ENCODE data around the gene FAM131B. TPM values are rescaled to one million over a fixed set of nuclear protein-coding genes. Genes with fewer than 3 reads are reported as not detected.

Gene FAM131B
- total RNA-seq, 1 donor from 2014 or later: 111 TPM

- no peak for TF ChIP-seq CTCF (IDR thresholded peaks at IDR 0.05; ENCODE audit: partially characterized antibody, unreplicated experiment)
- Mint-ChIP-seq H3K4me1 (ENCODE audit: low read depth, unreplicated experiment) (peaks cover 13% of the 10 kb centered on the region), H3K27ac (ENCODE audit: unreplicated experiment) (no peak overlapping the region), H3K9me3 (ENCODE audit: unreplicated experiment) (peaks cover 5% of the 10 kb centered on the region), H3K4me3 (ENCODE audit: unreplicated experiment) (no peak overlapping the region), H3K36me3 (ENCODE audit: unreplicated experiment) (no peaks in the 10 kb centered on the region), H3K27me3 (ENCODE audit: unreplicated experiment) (peaks cover 7% of the 10 kb centered on the region)
- DNase-seq: no peak
Observed at GRCh38 chr7:143384148-143384547, 21.6 kb upstream of the FAM131B start.

GRCh38 chr7:143383642-143383957 lies 21.1 kb upstream of the FAM131B start:
- peaks cover 5% of the 10 kb centered on the region for H3K9me3 Mint-ChIP-seq (ENCODE audit: unreplicated experiment)
- H3K27ac Mint-ChIP-seq (ENCODE audit: unreplicated experiment): no peak overlapping the region
- no peak for DNase-seq
- peaks cover 7% of the 10 kb centered on the region for H3K27me3 Mint-ChIP-seq (ENCODE audit: unreplicated experiment)
- peak overlapping the region; percentile 79 for H3K4me3 Mint-ChIP-seq (ENCODE audit: unreplicated experiment)
- no peak for TF ChIP-seq CTCF (IDR thresholded peaks at IDR 0.05; ENCODE audit: partially characterized antibody, unreplicated experiment)
- peaks cover 17% of the 10 kb centered on the region for H3K4me1 Mint-ChIP-seq (ENCODE audit: low read depth, unreplicated experiment)
- H3K36me3 Mint-ChIP-seq (ENCODE audit: unreplicated experiment): no peaks in the 10 kb centered on the region

GRCh38 chr7:143382791-143383641 lies 20.5 kb upstream of the FAM131B start:
- H3K36me3 Mint-ChIP-seq (ENCODE audit: unreplicated experiment): no peaks in the 10 kb centered on the region
- H3K4me3 Mint-ChIP-seq (ENCODE audit: unreplicated experiment): peak overlapping the region; percentile 79
- peaks cover 7% of the 10 kb centered on the region for H3K27me3 Mint-ChIP-seq (ENCODE audit: unreplicated experiment)
- TF ChIP-seq CTCF (IDR thresholded peaks at IDR 0.05; ENCODE audit: partially characterized antibody, unreplicated experiment): no peak
- peaks cover 5% of the 10 kb centered on the region for H3K9me3 Mint-ChIP-seq (ENCODE audit: unreplicated experiment)
- H3K4me1 Mint-ChIP-seq (ENCODE audit: low read depth, unreplicated experiment): peaks cover 17% of the 10 kb centered on the region
- no peak for DNase-seq
- H3K27ac Mint-ChIP-seq (ENCODE audit: unreplicated experiment): no peak overlapping the region

- no peak for DNase-seq
- H3K27me3 Mint-ChIP-seq (ENCODE audit: unreplicated experiment): peaks cover 4% of the 10 kb centered on the region
- no peak for TF ChIP-seq CTCF (IDR thresholded peaks at IDR 0.05; ENCODE audit: partially characterized antibody, unreplicated experiment)
Observed at GRCh38 chr7:143382126-143382790, 19.7 kb upstream of the FAM131B start.

More at GRCh38 chr7:143382126-143382790, 19.7 kb upstream of the FAM131B start:
- Mint-ChIP-seq H3K27ac (ENCODE audit: unreplicated experiment) (no peak overlapping the region), H3K9me3 (ENCODE audit: unreplicated experiment) (peaks cover 5% of the 10 kb centered on the region), H3K4me3 (ENCODE audit: unreplicated experiment) (peak overlapping the region; percentile 79), H3K4me1 (ENCODE audit: low read depth, unreplicated experiment) (peaks cover 13% of the 10 kb centered on the region), H3K36me3 (ENCODE audit: unreplicated experiment) (no peaks in the 10 kb centered on the region)

Measured in glutamatergic neuron (in vitro differentiated cells).